Measurements from ENCODE around the gene TERT.
"Not testable (repeated sequence)": the region's sequence is repeated elsewhere in the genome, so short reads cannot be mapped to it uniquely, and the experiment has no call there.

Gene TERT

GRCh38 chr5:1332461-1333001, 37.7 kb upstream of the TERT start:
- no peak for DNase-seq
- in situ Hi-C loops (cut with MboI; ENCODE audit: low pct_unique_long_range_greater_than_20kb, low sequenced_read_pairs), result no loop called here

- in situ Hi-C loops (cut with MboI; ENCODE audit: low pct_unique_long_range_greater_than_20kb, low sequenced_read_pairs), result no loop called here
- no peak for DNase-seq
Measured at GRCh38 chr5:1331861-1332405, 37.1 kb upstream of the TERT start.

- in situ Hi-C loops (cut with MboI; ENCODE audit: low pct_unique_long_range_greater_than_20kb, low sequenced_read_pairs), result no loop called here
- DNase-seq, result no peak
Measured at GRCh38 chr5:1330847-1331831, 36.3 kb upstream of the TERT start.

GRCh38 chr5:1330146-1330846, 35.4 kb upstream of the TERT start:
- in situ Hi-C loops (cut with MboI; ENCODE audit: low pct_unique_long_range_greater_than_20kb, low sequenced_read_pairs), result no loop called here
- no peak for DNase-seq

- in situ Hi-C loops (cut with MboI; ENCODE audit: low pct_unique_long_range_greater_than_20kb, low sequenced_read_pairs), result no loop called here
- no peak for DNase-seq
Measured at GRCh38 chr5:1329111-1329579, 34.3 kb upstream of the TERT start.

GRCh38 chr5:1328237-1329110, 33.6 kb upstream of the TERT start:
- DNase-seq; in situ Hi-C loops (cut with MboI; ENCODE audit: low pct_unique_long_range_greater_than_20kb, low sequenced_read_pairs): not testable (repeated sequence)

GRCh38 chr5:1326901-1327756, 32.3 kb upstream of the TERT start:
- DNase-seq; in situ Hi-C loops (cut with MboI; ENCODE audit: low pct_unique_long_range_greater_than_20kb, low sequenced_read_pairs): not testable (repeated sequence)

- DNase-seq; in situ Hi-C loops (cut with MboI; ENCODE audit: low pct_unique_long_range_greater_than_20kb, low sequenced_read_pairs): not testable (repeated sequence)
Measured at GRCh38 chr5:1326532-1326875, 31.6 kb upstream of the TERT start.

GRCh38 chr5:1325870-1326531, 31.1 kb upstream of the TERT start:
- in situ Hi-C loops (cut with MboI; ENCODE audit: low pct_unique_long_range_greater_than_20kb, low sequenced_read_pairs), result no loop called here
- DNase-seq, result no peak

- DNase-seq, result no peak
- in situ Hi-C loops (cut with MboI; ENCODE audit: low pct_unique_long_range_greater_than_20kb, low sequenced_read_pairs), result no loop called here
Measured at GRCh38 chr5:1325191-1325741, 30.4 kb upstream of the TERT start.

- DNase-seq, result no peak
- in situ Hi-C loops (cut with MboI; ENCODE audit: low pct_unique_long_range_greater_than_20kb, low sequenced_read_pairs), result no loop called here
Measured at GRCh38 chr5:1324719-1325190, 29.9 kb upstream of the TERT start.

- DNase-seq, result no peak
- in situ Hi-C loops (cut with MboI; ENCODE audit: low pct_unique_long_range_greater_than_20kb, low sequenced_read_pairs), result no loop called here
Measured at GRCh38 chr5:1324301-1324700, 29.4 kb upstream of the TERT start.

- DNase-seq, result no peak
- in situ Hi-C loops (cut with MboI; ENCODE audit: low pct_unique_long_range_greater_than_20kb, low sequenced_read_pairs), result no loop called here
Measured at GRCh38 chr5:1323803-1324173, 28.9 kb upstream of the TERT start.

GRCh38 chr5:1322955-1323802, 28.3 kb upstream of the TERT start:
- no peak for DNase-seq
- in situ Hi-C loops (cut with MboI; ENCODE audit: low pct_unique_long_range_greater_than_20kb, low sequenced_read_pairs), result no loop called here

- no peak for DNase-seq
- in situ Hi-C loops (cut with MboI; ENCODE audit: low pct_unique_long_range_greater_than_20kb, low sequenced_read_pairs), result no loop called here
Measured at GRCh38 chr5:1322036-1322900, 27.4 kb upstream of the TERT start.
